Lower leg skin (tissue), 3 donors: Measurements from ENCODE around the gene GALT.
A peak's percentile ranks its signal among the peaks of the same experiment; 100 is the strongest.

Experiments used
- POLR2A ChIP-seq, 2 donors: fragments of 450-650 bp; IDR thresholded peaks; one replicate each; pipeline ENCODE4 v1.6.1; 2016 to 2017; ENCODE audit warnings: antibody characterized with exemption in 2 of 2, mild to moderate bottlenecking in 1 of 2, moderate library complexity in 1 of 2
- TF ChIP-seq, protein P1 (sequence below), 3 donors: fragments of 450-650 bp; IDR thresholded peaks; one replicate each; pipeline ENCODE4 v1.5.1; 2016; ENCODE audit warnings: antibody characterized with exemption in 3 of 3, mild to moderate bottlenecking in 3 of 3, moderate library complexity in 2 of 3

DNA sequence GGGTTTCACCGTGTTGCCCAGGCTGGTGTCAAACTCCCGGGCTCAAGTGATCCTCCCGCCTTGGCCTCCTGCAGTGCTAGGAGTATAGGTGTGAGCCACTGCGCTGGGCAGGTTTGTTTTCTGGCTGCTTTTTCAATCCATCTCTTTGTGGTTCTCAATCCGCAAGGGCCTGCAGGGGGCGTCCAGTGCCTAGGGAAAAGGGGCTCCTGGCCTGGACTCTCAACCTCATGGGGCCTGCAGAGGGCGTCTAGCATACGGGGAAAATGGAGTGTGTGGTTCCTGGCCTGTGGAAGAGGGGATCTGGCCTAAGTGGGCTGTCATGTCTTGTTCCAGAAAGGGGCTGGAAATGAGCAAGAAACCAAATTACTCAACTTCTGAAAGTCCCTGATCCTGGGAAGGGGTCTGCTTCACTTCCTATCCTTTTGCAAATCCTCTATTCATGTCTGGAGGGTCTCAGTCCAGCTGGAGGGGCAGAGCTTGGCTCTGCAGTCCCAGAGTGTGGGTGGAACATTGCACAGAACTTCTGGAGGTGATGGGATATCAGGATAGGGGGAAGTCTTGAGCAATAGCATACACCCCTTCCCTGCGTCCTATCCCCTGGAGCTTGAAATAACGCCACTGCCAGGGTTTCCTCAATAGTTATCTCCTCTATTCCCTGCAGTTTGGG is 28.7 kb downstream of the GALT start:
- no peak for TF ChIP-seq POLR2A (IDR thresholded peaks at IDR 0.05)
- TF ChIP-seq, protein P1, sequence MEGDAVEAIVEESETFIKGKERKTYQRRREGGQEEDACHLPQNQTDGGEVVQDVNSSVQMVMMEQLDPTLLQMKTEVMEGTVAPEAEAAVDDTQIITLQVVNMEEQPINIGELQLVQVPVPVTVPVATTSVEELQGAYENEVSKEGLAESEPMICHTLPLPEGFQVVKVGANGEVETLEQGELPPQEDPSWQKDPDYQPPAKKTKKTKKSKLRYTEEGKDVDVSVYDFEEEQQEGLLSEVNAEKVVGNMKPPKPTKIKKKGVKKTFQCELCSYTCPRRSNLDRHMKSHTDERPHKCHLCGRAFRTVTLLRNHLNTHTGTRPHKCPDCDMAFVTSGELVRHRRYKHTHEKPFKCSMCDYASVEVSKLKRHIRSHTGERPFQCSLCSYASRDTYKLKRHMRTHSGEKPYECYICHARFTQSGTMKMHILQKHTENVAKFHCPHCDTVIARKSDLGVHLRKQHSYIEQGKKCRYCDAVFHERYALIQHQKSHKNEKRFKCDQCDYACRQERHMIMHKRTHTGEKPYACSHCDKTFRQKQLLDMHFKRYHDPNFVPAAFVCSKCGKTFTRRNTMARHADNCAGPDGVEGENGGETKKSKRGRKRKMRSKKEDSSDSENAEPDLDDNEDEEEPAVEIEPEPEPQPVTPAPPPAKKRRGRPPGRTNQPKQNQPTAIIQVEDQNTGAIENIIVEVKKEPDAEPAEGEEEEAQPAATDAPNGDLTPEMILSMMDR (IDR thresholded peaks at IDR 0.05), result peak in 1 of 3 donors; percentile 41
